GM19043 (cell line): ENCODE data around the gene RGL2.
"Not testable (repeated sequence)": the region's sequence is repeated elsewhere in the genome, so short reads cannot be mapped to it uniquely, and the experiment has no call there.

Experiments
- ATAC-seq: cut with Tn5 transposase; IDR thresholded peaks from one replicate; pipeline ENCODE4 v1.9.1; 2021; ENCODE audit warnings: low read depth; ENCODE audit not compliant: unreplicated experiment

Gene RGL2

GRCh38 chr6:33275795-33276580 is 22.8 kb downstream of the RGL2 start:
- ATAC-seq = not testable (repeated sequence)

GRCh38 chr6:33273924-33274902 is 24.5 kb downstream of the RGL2 start:
- no peak for ATAC-seq

GRCh38 chr6:33273129-33273923 is 25.4 kb downstream of the RGL2 start:
- ATAC-seq = no peak

- no peak for ATAC-seq
These were observed 26.2 kb downstream of the RGL2 start for GRCh38 chr6:33272275-33273128.

- peak; percentile 71 for ATAC-seq
These were observed 27.1 kb downstream of the RGL2 start, which contains the start of the genes RPS18 and VPS52 for GRCh38 chr6:33271468-33272274. TSS of gene RPS18 (plus strand) at chr6:33272075. CDS start at chr6:33272120, 45 bp downstream. TSS of gene VPS52 (minus strand) at chr6:33271876. CDS start at chr6:33271675, 201 bp downstream.

GRCh38 chr6:33271117-33271467 is 27.6 kb downstream of the RGL2 start:
- no peak for ATAC-seq

- no peak for ATAC-seq
These were observed 34.7 kb downstream of the RGL2 start for GRCh38 chr6:33264015-33264414.

GRCh38 chr6:33262490-33262889 is 36.3 kb downstream of the RGL2 start:
- ATAC-seq = not testable (repeated sequence)

- no peak for ATAC-seq
These were observed 39.7 kb downstream of the RGL2 start for GRCh38 chr6:33259032-33259431.

GRCh38 chr6:33254591-33254990 is 44.2 kb downstream of the RGL2 start:
- ATAC-seq = no peak

GRCh38 chr6:33252759-33253158 is 46.0 kb downstream of the RGL2 start:
- ATAC-seq = no peak

GRCh38 chr6:33251395-33252012 is 47.2 kb downstream of the RGL2 start:
- ATAC-seq = no peak

- no peak for ATAC-seq
These were observed 48.0 kb downstream of the RGL2 start for GRCh38 chr6:33250731-33251130.

- no peak for ATAC-seq
These were observed 48.8 kb downstream of the RGL2 start for GRCh38 chr6:33249732-33250630.

GRCh38 chr6:33248932-33249731 is 49.6 kb downstream of the RGL2 start:
- ATAC-seq = peak; percentile 84

GRCh38 chr6:33248643-33248931 is 50.2 kb downstream of the RGL2 start:
- ATAC-seq = no peak
